Activated naive CD4-positive, alpha-beta T cell treated with anti-CD3 and anti-CD28 coated beads, Interleukin-2, amount 10 ng/mL, durations not matched to agents 7 days and 5 days (primary cell): ENCODE data around the gene IRF5.

ENCODE experiments used
- CTCF ChIA-PET: fragments of 350-600 bp; sonication (Branson Sonifier 250); formaldehyde crosslinking; loops from one replicate; lab custom pipeline; 2021; ENCODE audit warnings: antibody characterized with exemption; lab: Charles Lee
- DNase-seq: peaks from one replicate; pipeline ENCODE4 v3.0.0-alpha.2; 2020
- H3K27ac Mint-ChIP-seq: one replicate; pipeline ENCODE4 v1.8.0; 2021; ENCODE audit warnings: mild to moderate bottlenecking, moderate library complexity, mixed read lengths
- H3K27me3 Mint-ChIP-seq: one replicate; pipeline ENCODE4 v1.8.0; 2021; ENCODE audit warnings: mild to moderate bottlenecking, mixed read lengths
- H3K36me3 Mint-ChIP-seq: one replicate; pipeline ENCODE4 v1.8.0; 2021; ENCODE audit warnings: mixed read lengths
- H3K4me1 Mint-ChIP-seq: one replicate; pipeline ENCODE4 v1.8.0; 2021; ENCODE audit warnings: mixed read lengths
- H3K4me3 Mint-ChIP-seq: one replicate; pipeline ENCODE4 v1.8.0; 2021; ENCODE audit warnings: mild to moderate bottlenecking, moderate library complexity, mixed read lengths
- H3K9me3 Mint-ChIP-seq: one replicate; pipeline ENCODE4 v1.8.0; 2021; ENCODE audit warnings: mixed read lengths

Gene IRF5

DNA sequence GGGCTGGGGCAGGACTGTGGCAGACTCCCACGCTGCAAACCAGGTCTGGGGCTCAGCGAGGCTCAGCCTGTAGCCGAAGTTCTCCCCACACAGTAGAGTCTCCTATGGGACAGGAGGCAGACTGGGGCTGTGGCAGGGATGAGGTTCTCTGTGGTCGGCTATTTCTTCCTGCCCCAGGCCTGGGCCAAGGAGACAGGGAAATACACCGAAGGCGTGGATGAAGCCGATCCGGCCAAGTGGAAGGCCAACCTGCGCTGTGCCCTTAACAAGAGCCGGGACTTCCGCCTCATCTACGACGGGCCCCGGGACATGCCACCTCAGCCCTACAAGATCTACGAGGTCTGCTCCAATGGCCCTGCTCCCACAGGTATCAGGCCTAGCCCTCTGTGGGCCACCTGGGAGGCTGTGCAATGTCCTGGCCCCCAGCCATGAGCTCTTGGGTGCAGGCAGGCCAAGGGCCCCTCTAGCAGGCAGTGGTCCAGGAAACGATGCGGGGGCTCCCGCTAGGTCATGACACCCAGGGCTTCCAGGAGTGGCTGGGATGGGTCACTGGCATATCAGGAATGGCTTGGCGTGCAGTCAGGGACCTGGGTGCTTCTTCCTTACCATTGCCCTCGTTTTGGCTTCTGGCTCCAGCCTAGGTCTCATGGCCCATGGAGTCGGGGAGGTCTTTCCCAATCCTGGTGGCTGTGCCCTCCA, 8.1 kb downstream of the IRF5 start:
- no peak for DNase-seq
- CTCF ChIA-PET: interaction anchor here (1.6 kb wide), 1 partner anchor 146 kb away, joined by 4 read pairs; no protein-coding TSS in a partner anchor
- Mint-ChIP-seq H3K27ac (no peak overlapping the region), H3K36me3 (no peaks in the 10 kb centered on the region), H3K4me3 (no peak overlapping the region), H3K4me1 (peaks cover 8% of the 10 kb centered on the region), H3K27me3 (peaks cover 19% of the 10 kb centered on the region), H3K9me3 (no peaks in the 10 kb centered on the region)

DNA sequence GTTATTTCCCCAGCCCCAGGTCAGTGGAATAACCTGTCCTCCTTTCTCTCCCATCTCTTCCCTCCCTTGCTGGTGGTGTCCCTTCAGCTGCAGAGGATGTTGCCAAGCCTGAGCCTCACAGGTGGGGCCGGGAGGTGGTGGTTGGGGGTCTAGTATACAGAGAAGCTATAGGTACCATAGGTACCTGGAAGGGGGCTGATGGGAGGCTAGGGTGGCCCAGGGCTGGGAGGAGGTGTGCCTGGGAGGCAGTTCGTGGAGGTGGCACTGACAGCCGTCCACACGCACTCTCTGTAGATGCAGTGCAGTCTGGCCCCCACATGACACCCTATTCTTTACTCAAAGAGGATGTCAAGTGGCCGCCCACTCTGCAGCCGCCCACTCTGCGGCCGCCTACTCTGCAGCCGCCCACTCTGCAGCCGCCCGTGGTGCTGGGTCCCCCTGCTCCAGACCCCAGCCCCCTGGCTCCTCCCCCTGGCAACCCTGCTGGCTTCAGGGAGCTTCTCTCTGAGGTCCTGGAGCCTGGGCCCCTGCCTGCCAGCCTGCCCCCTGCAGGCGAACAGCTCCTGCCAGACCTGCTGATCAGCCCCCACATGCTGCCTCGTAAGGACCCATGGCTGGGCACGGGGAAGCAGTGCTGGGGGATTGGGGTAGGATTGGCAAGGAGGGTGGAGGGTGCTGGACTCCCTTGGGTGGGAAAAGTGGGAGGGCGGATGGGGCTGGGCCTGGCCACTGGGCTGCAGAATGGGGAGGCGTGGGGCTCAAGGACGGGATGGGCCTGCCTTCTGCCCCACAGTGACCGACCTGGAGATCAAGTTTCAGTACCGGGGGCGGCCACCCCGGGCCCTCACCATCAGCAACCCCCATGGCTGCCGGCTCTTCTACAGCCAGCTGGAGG, 9.5 kb downstream of the IRF5 start:
- peaks cover 4% of the 10 kb centered on the region for H3K36me3 Mint-ChIP-seq
- H3K9me3 Mint-ChIP-seq: no peaks in the 10 kb centered on the region
- peak; percentile 34 for DNase-seq
- H3K27ac Mint-ChIP-seq: no peak overlapping the region
- H3K27me3 Mint-ChIP-seq: peaks cover 10% of the 10 kb centered on the region
- CTCF ChIA-PET: interaction anchor here (1.1 to 2.7 kb wide), 2 partner anchors 10 to 14 kb away, joined by 4 to 10 read pairs; no protein-coding TSS in a partner anchor
- no peak overlapping the region for H3K4me3 Mint-ChIP-seq
- no peaks in the 10 kb centered on the region for H3K4me1 Mint-ChIP-seq

DNA sequence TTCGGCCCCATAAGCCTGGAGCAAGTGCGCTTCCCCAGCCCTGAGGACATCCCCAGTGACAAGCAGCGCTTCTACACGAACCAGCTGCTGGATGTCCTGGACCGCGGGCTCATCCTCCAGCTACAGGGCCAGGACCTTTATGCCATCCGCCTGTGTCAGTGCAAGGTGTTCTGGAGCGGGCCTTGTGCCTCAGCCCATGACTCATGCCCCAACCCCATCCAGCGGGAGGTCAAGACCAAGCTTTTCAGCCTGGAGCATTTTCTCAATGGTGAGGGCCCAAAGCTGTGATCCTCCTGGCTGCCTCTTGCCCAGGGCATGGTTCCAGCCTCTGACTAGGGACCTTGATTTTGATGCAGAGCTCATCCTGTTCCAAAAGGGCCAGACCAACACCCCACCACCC, 10.1 kb downstream of the IRF5 start:
- H3K4me1 Mint-ChIP-seq: no peaks in the 10 kb centered on the region
- CTCF ChIA-PET: interaction anchor here (1.1 to 2.7 kb wide), 2 partner anchors 10 to 15 kb away, joined by 4 to 10 read pairs; no protein-coding TSS in a partner anchor
- H3K27me3 Mint-ChIP-seq: peaks cover 10% of the 10 kb centered on the region
- no peak overlapping the region for H3K27ac Mint-ChIP-seq
- no peaks in the 10 kb centered on the region for H3K9me3 Mint-ChIP-seq
- H3K4me3 Mint-ChIP-seq: no peak overlapping the region
- H3K36me3 Mint-ChIP-seq: peaks cover 9% of the 10 kb centered on the region
- DNase-seq: no peak

DNA sequence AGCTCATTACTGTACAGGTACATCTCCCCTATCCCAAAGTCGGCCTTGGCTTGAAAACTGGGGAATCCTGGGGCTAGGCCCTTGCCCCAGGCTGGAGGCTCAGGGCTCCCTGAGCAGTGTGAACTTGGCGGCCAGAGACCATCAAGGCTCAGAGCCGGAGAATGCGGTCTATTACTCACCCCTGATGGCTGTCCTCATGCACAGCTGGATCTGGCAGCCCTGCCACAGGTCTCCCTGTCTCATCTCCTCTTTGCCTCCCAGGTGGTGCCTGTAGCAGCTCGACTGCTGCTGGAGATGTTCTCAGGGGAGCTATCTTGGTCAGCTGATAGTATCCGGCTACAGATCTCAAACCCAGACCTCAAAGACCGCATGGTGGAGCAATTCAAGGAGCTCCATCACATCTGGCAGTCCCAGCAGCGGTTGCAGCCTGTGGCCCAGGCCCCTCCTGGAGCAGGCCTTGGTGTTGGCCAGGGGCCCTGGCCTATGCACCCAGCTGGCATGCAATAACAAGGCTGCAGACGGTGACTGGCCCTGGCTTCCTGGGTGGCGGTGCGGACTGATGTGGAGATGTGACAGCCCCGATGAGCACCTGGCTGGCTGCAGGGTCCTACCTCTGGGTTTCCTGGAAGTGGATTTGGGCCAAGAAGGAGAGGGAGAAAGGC, 10.7 kb downstream of the IRF5 start:
- Mint-ChIP-seq H3K4me3 (no peak overlapping the region), H3K27ac (no peak overlapping the region), H3K36me3 (peaks cover 15% of the 10 kb centered on the region), H3K27me3 (peaks cover 10% of the 10 kb centered on the region), H3K9me3 (no peaks in the 10 kb centered on the region), H3K4me1 (no peaks in the 10 kb centered on the region)
- DNase-seq: no peak
- CTCF ChIA-PET: interaction anchor here (1.1 to 2.7 kb wide), 2 partner anchors 9 to 15 kb away, joined by 4 to 10 read pairs; no protein-coding TSS in a partner anchor

DNA sequence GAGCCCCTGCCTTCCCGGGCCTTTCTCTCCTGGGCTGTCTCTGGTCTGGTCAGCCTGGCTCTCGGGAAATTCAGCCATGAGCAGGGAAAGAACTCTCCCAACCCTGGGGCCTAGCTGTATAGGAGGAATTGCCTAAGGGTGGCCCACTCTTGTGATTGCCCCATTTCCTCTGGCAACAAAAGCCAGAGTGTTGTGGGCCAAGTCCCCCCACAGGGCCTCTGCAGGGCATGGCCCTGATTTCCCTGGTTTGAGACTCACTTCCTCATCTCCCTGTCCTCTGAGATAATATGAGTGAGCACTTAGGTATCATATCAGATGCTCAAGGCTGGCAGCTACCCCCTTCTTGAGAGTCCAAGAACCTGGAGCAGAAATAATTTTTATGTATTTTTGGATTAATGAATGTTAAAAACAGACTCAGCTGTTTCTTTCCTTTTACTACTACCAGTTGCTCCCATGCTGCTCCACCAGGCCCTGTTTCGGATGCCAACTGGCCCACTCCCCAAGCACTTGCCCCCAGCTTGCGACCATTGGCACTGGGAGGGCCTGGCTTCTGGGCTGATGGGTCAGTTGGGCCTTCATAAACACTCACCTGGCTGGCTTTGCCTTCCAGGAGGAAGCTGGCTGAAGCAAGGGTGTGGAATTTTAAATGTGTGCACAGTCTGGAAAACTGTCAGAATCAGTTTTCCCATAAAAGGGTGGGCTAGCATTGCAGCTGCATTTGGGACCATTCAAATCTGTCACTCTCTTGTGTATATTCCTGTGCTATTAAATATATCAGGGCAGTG, 11.4 kb downstream of the IRF5 start:
- peaks cover 10% of the 10 kb centered on the region for H3K27me3 Mint-ChIP-seq
- no peaks in the 10 kb centered on the region for H3K9me3 Mint-ChIP-seq
- no peaks in the 10 kb centered on the region for H3K4me1 Mint-ChIP-seq
- DNase-seq: no peak
- H3K36me3 Mint-ChIP-seq: peaks cover 20% of the 10 kb centered on the region
- no peak overlapping the region for H3K27ac Mint-ChIP-seq
- no peak overlapping the region for H3K4me3 Mint-ChIP-seq
- CTCF ChIA-PET: interaction anchor here (2.7 kb wide), 1 partner anchor 8 kb away, joined by 10 read pairs; no protein-coding TSS in a partner anchor

DNA sequence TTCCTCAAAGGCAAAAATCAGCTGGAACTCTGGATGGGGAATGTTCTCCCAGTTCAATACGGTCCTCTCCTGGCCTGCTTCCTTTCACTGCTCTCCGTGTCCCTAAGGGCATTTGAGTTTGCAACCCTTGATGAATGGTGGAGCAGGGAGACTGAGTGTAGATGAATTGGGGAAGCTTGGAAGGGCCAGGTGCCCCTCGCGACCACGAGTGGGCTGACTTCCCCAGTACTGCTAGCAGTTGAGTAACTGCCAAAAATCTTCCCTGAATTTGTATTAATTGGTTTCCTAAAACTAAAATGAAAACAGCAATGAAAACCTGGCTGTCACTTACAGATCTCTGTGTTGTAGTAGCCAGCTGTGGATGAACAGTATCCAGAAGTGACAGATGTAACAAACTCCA, 13.6 kb downstream of the IRF5 start:
- Mint-ChIP-seq H3K36me3 (peaks cover 28% of the 10 kb centered on the region), H3K4me1 (no peaks in the 10 kb centered on the region), H3K9me3 (no peaks in the 10 kb centered on the region), H3K4me3 (no peak overlapping the region), H3K27ac (no peak overlapping the region), H3K27me3 (no peaks in the 10 kb centered on the region)
- no peak for DNase-seq
- CTCF ChIA-PET: no interaction called here

DNA sequence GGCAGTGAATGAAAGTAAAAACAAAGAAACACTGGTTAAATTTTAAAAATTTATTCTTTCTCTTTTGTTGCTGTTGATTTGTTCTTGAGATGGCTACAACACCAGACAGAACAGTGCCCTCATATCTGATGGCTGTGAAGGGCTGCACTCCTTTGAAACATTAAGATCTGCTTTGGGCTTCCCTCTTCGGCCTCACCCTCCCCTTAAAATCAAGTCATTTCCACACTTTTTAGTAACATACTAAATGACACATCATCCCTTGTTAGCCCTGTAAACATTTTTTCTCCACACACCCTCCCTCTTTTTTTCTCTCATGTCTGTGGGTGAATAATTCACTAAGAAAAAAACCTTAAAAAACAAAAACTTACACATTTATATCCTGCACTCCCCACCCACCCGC, 16.4 kb downstream of the IRF5 start:
- no peak overlapping the region for H3K27ac Mint-ChIP-seq
- H3K4me3 Mint-ChIP-seq: no peak overlapping the region
- H3K36me3 Mint-ChIP-seq: peaks cover 42% of the 10 kb centered on the region
- no peaks in the 10 kb centered on the region for H3K27me3 Mint-ChIP-seq
- no peak for DNase-seq
- CTCF ChIA-PET: interaction anchor here (1.1 to 1.5 kb wide), 2 partner anchors 70 to 138 kb away, joined by 3 to 4 read pairs; no protein-coding TSS in a partner anchor
- H3K9me3 Mint-ChIP-seq: no peaks in the 10 kb centered on the region
- H3K4me1 Mint-ChIP-seq: no peaks in the 10 kb centered on the region

DNA sequence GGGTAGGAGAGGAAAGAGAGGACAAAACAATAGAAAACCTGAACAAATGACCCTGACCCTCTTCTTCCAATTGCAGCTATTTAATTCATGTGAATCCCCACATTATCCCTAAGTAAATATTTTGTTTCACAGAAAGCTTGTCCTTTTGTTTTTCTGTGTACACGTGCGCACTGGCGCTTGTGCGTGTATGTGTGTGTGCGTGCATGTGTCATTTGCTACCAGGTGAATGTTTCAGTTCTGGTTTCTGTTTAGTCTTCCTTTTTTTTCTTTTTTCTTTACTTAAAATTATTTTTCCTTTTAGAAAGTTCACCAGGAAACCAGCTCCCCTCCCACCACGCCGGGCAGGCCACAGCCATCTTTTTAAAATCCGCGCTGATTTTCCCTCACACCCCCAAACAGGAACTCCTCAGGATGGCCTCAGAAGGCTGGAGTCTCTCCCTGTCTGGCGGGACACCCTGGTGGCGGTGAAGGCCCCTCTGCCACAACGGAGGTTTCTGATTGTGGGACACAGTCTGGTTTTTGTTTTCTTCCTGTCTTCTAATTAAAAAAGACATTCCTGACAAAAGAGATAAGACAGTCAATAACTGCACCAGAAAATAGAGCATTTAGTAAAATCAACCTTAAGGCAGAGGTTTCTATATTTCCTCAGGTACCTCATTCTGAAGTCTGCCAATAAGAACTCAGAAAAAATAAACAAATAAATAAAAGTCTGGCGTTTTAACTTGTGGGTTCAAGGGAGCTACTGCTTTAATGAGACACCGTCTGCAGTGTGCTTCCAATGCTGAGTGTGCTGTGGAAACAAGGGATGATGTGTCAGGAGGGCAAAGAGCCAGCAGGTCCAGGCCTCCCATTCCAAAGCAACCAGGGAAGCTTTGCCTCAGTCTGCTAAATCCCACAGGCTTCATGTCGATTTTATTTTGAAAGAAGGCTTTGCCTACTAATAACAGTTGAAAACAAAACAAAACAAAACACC, 17.4 kb downstream of the IRF5 start:
- Mint-ChIP-seq H3K9me3 (no peaks in the 10 kb centered on the region), H3K4me1 (no peaks in the 10 kb centered on the region), H3K36me3 (peaks cover 51% of the 10 kb centered on the region), H3K27ac (no peak overlapping the region), H3K4me3 (no peak overlapping the region), H3K27me3 (no peaks in the 10 kb centered on the region)
- no peak for DNase-seq
- CTCF ChIA-PET: interaction anchor here (0.9 kb wide), 1 partner anchor 28 kb away, joined by 3 read pairs; no protein-coding TSS in a partner anchor

DNA sequence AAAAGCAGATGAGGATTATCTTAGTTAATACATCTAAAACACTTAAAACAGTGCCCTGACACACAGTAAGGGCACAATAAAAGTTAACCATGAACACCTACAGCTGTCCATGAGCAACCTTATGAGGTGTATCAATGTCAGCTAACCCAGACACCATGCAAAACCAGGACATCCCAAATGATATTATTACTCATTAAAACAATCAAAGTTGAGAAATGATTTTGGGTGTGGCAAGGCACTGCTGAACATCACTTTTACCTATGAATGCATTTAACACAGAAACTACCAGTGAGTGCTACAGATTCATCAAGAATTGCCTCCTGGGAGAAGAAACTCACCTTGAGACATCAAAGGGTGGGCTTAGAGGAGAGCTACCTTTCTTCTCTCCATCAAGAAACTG, 18.3 kb downstream of the IRF5 start:
- Mint-ChIP-seq H3K4me1 (no peaks in the 10 kb centered on the region), H3K9me3 (no peaks in the 10 kb centered on the region), H3K36me3 (peaks cover 49% of the 10 kb centered on the region), H3K27ac (no peak overlapping the region), H3K4me3 (no peak overlapping the region), H3K27me3 (no peaks in the 10 kb centered on the region)
- no peak for DNase-seq
- CTCF ChIA-PET: interaction anchor here (0.9 to 2.8 kb wide), 2 partner anchors 8 to 28 kb away, joined by 3 to 10 read pairs; no protein-coding TSS in a partner anchor

DNA sequence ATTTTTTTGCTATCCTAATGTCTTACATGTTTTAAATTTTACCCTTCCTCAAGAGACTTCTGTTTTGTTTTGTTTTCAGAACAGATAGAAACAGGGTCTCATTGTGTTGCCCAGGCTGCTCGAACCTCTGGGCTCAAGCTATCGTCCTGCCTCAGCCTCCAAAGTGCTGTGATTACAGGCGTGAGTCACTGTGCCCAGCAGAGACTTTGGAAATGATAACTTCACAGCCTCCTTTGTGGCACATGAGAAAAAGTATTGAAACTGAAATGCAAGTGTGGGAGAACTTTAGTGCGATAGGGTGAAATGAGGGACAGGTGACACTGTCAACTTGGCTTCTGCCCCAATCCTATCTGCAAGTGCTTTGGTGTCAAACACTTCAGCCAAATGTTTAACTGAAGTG, 21.6 kb downstream of the IRF5 start:
- Mint-ChIP-seq H3K36me3 (peaks cover 51% of the 10 kb centered on the region), H3K4me1 (peaks cover 10% of the 10 kb centered on the region), H3K4me3 (no peak overlapping the region), H3K27me3 (no peaks in the 10 kb centered on the region), H3K27ac (no peak overlapping the region), H3K9me3 (no peaks in the 10 kb centered on the region)
- no peak for DNase-seq
- CTCF ChIA-PET: interaction anchor here (0.6 to 1.0 kb wide), 2 partner anchors 205 to 260 kb away, joined by 3 to 4 read pairs; no protein-coding TSS in a partner anchor

DNA sequence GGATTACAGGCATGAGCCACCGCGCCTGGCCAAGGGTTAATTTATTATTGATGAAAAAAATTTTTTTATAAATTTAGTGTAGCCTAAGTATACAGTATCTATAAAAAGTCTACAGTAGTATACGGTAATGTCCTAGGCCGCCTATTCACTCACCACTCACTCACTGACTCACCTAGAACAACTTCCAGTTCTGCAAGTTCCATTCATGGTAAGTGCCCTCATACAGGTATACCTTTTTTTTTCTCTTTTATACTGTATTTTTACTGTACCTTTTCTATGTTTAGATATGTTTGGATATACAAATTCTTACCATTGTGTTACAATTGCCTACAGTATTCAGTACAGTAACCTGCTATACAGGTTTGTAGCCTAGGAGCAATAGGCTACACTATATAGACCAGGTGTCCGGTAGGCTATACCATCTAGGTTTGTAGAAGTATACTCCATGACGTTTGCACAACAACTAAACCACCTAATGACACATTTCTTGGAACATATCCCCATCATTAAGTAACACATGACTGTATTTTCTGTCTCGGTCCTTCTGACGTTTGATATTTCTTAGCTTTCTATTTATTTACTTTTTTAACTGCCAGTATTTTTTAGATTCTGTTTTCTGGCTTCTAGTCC, 23.4 kb downstream of the IRF5 start:
- Mint-ChIP-seq H3K4me3 (no peak overlapping the region), H3K4me1 (peaks cover 10% of the 10 kb centered on the region), H3K27ac (no peak overlapping the region), H3K36me3 (peaks cover 57% of the 10 kb centered on the region), H3K27me3 (no peaks in the 10 kb centered on the region), H3K9me3 (no peaks in the 10 kb centered on the region)
- CTCF ChIA-PET: interaction anchor here (1.0 kb wide), 1 partner anchor 130 kb away, joined by 5 read pairs; no protein-coding TSS in a partner anchor
- DNase-seq: no peak

DNA sequence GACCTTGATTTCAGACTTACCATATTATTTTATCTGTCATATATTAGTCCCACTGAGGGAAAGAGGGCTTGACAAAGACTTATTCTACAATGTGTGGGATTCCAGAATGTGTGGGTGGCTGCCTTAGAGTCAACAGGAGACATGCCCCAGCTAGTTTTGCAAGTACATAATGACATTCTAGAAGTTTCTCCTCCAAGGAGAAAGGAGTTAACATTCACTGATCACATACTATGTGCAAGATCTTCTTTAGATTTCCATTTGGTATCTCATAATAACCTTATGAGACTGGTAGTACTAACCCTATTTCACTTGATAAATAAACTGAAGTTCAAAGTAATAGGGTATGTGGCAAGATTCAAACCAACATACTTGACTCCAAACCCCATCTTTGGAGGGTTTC, 25.2 kb downstream of the IRF5 start:
- Mint-ChIP-seq H3K4me3 (no peak overlapping the region), H3K36me3 (peaks cover 59% of the 10 kb centered on the region), H3K27me3 (no peaks in the 10 kb centered on the region), H3K9me3 (no peaks in the 10 kb centered on the region), H3K4me1 (peaks cover 10% of the 10 kb centered on the region), H3K27ac (no peak overlapping the region)
- CTCF ChIA-PET: no interaction called here
- DNase-seq: no peak
